ENCODE data around the gene SORCS2. TPM values are rescaled to one million over a fixed set of nuclear protein-coding genes. Genes with fewer than 3 reads are reported as not detected.

The SORCS2 gene
- total and polyA plus RNA-seq, 8 donors, result 4.6 to 9.7 (median 7.2) TPM

GRCh38 chr4:7661066-7661748 is 468.9 kb downstream of the SORCS2 start:
- Histone ChIP-seq H3K4me1 (no peaks in the 10 kb centered on the region), H3K36me3 (peaks cover 0 to 5% of the 10 kb centered on the region in 2 donors), H3K9me3 (no peaks in the 10 kb centered on the region), H3K4me3 (no peak overlapping the region), H3K27ac (no peak overlapping the region), H3K27me3 (peaks cover 0 to under 1% of the 10 kb centered on the region in 2 donors)
- DNase-seq, result no peak
- ATAC-seq, result no peak
- intact Hi-C loops (cut with DNase I), result no loop called here
- no peak for TF ChIP-seq CTCF (IDR thresholded peaks at IDR 0.05)

GRCh38 chr4:7661846-7662506 is 469.6 kb downstream of the SORCS2 start:
- ATAC-seq (no peak), DNase-seq (no peak)
- no peaks in the 10 kb centered on the region for H3K27me3 ChIP-seq
- no peak for TF ChIP-seq CTCF (IDR thresholded peaks at IDR 0.05)
- H3K4me3 ChIP-seq, result no peak overlapping the region
- H3K4me1 ChIP-seq, result no peaks in the 10 kb centered on the region
- intact Hi-C loops (cut with DNase I), result no loop called here
- no peaks in the 10 kb centered on the region for H3K9me3 ChIP-seq
- H3K36me3 ChIP-seq, result peaks cover 0 to 5% of the 10 kb centered on the region in 2 donors
- no peak overlapping the region for H3K27ac ChIP-seq

- H3K27me3 ChIP-seq, result no peaks in the 10 kb centered on the region
- ATAC-seq (no peak), DNase-seq (no peak)
- peaks cover 0 to 5% of the 10 kb centered on the region in 2 donors for H3K36me3 ChIP-seq
- no peaks in the 10 kb centered on the region for H3K9me3 ChIP-seq
- H3K4me1 ChIP-seq, result no peaks in the 10 kb centered on the region
- H3K4me3 ChIP-seq, result no peak overlapping the region
- H3K27ac ChIP-seq, result no peak overlapping the region
- no peak for TF ChIP-seq CTCF (IDR thresholded peaks at IDR 0.05)
- intact Hi-C loops (cut with DNase I), result no loop called here
Measured at GRCh38 chr4:7662507-7662846, 470.1 kb downstream of the SORCS2 start.

GRCh38 chr4:7663075-7663541 is 470.8 kb downstream of the SORCS2 start:
- no peak overlapping the region for H3K27ac ChIP-seq
- H3K4me1 ChIP-seq, result no peaks in the 10 kb centered on the region
- H3K27me3 ChIP-seq, result no peaks in the 10 kb centered on the region
- no peak overlapping the region for H3K4me3 ChIP-seq
- peaks cover 0 to 5% of the 10 kb centered on the region in 2 donors for H3K36me3 ChIP-seq
- ATAC-seq (no peak), DNase-seq (no peak)
- no peak for TF ChIP-seq CTCF (IDR thresholded peaks at IDR 0.05)
- intact Hi-C loops (cut with DNase I), result no loop called here
- H3K9me3 ChIP-seq, result no peaks in the 10 kb centered on the region

GRCh38 chr4:7664106-7664505 is 471.8 kb downstream of the SORCS2 start:
- no peak for TF ChIP-seq CTCF (IDR thresholded peaks at IDR 0.05)
- no peaks in the 10 kb centered on the region for H3K9me3 ChIP-seq
- no peaks in the 10 kb centered on the region for H3K4me1 ChIP-seq
- H3K27me3 ChIP-seq, result no peaks in the 10 kb centered on the region
- peaks cover 0 to 11% of the 10 kb centered on the region in 2 donors for H3K36me3 ChIP-seq
- intact Hi-C loops (cut with DNase I), result no loop called here
- H3K27ac ChIP-seq, result no peak overlapping the region
- ATAC-seq (no peak), DNase-seq (no peak)
- H3K4me3 ChIP-seq, result no peak overlapping the region

Data from left lung (tissue), 10 donors.